HCT116 (cell line): ENCODE data around the gene MYRF. TPM values are rescaled to one million over a fixed set of nuclear protein-coding genes. Genes with fewer than 3 reads are reported as not detected.

ENCODE experiments used
- ATAC-seq: fragments of 200-7000 bp; cut with Tn5 transposase; 2 replicates; pipeline ENCODE4 v1.9.1; 2020; ENCODE audit warnings: mild to moderate bottlenecking, moderate library complexity
- BruUV-seq: library from RNA; stranded (reverse); fragments of 400-500 nt; replicated peaks from 2 replicates; lab custom pipeline; 2021; lab: Mats Ljungman, UMichigan
- CTCF ChIA-PET: fragments of 300-600 bp; sonication (Branson Sonifier 250); formaldehyde crosslinking; loops from one replicate; lab custom pipeline; 2021; ENCODE audit warnings: antibody characterized with exemption; lab: Charles Lee
- POLR2A ChIA-PET: fragments of 300-600, 350-600 bp; sonication (Branson Sonifier 250); formaldehyde crosslinking; loops from one replicate; lab custom pipeline; 2021; ENCODE audit warnings: antibody characterized with exemption; lab: Charles Lee
- RAD21 ChIA-PET, 2 experiments: fragments of 300-600 bp; sonication (Branson Sonifier 250); formaldehyde crosslinking; loops; one replicate each; lab custom pipeline; 2023; ENCODE audit warnings: low total read pairs in 2 of 2; ENCODE audit not compliant: uncharacterized antibody in 2 of 2, unreplicated experiment in 2 of 2, low non-redundant PET in 1 of 2; lab: Charles Lee
- DNase-seq: peaks from one replicate; pipeline ENCODE4 v3.0.0-alpha.2; 2010; ENCODE audit warnings: low read depth, low spot score
- H2AFZ ChIP-seq: fragments of 200-600 bp; shearing (Covaris generic), sonication (generic); 2 replicates; pipeline ENCODE4 v1.6.1; 2017; ENCODE audit warnings: low read depth, mixed run types, mixed read lengths, antibody characterized with exemption, low read length; ENCODE audit not compliant: poor library complexity, severe bottlenecking
- H3K27ac ChIP-seq: 2 replicates; pipeline ENCODE4 v1.5.1; 2012; ENCODE audit warnings: low read depth, low read length
- H3K27me3 ChIP-seq: fragments of 200-600 bp; sonication (generic); 2 replicates; pipeline ENCODE4 v1.6.1; 2016; ENCODE audit warnings: mixed run types, low read length, mixed read lengths; ENCODE audit not compliant: insufficient read depth
- H3K36me3 ChIP-seq, 2 experiments: fragments of 200-500 bp in 1 of 2; fragments of 200-600 bp in 1 of 2; sonication (Bioruptor generic) in 1 of 2; sonication (generic) in 1 of 2; 2 replicates each; pipeline versions ENCODE4 v1.5.1 to v1.6.1; 2014 to 2016; ENCODE audit warnings: low read length in 2 of 2, inconsistent platforms in 1 of 2, mixed read lengths in 1 of 2, mixed run types in 1 of 2; ENCODE audit not compliant: insufficient read depth in 2 of 2, control insufficient read depth in 1 of 2
- H3K4me1 ChIP-seq, 2 experiments: fragments of 200-600 bp in 1 of 2; sonication (generic) in 1 of 2; 2 replicates each; pipeline versions ENCODE4 v1.5.1 to v1.6.1; 2012 to 2017; ENCODE audit warnings: low read length in 2 of 2, inconsistent platforms in 1 of 2, mild to moderate bottlenecking in 1 of 2, mixed read lengths in 1 of 2, mixed run types in 1 of 2, moderate library complexity in 1 of 2; ENCODE audit not compliant: insufficient read depth in 2 of 2, control insufficient read depth in 1 of 2
- H3K4me2 ChIP-seq: fragments of 200-600 bp; sonication (generic); 2 replicates; pipeline ENCODE4 v1.6.1; 2017; ENCODE audit warnings: mixed run types, low read length, mixed read lengths
- H3K4me3 ChIP-seq, 2 experiments: fragments of 200-600 bp in 1 of 2; sonication (generic) in 1 of 2; replicated peaks in 1 of 2; 2 replicates each; pipeline ENCODE4 v1.5.1; 2011 to 2016; ENCODE audit warnings: low read length in 2 of 2, control low read depth in 1 of 2, low read depth in 1 of 2, mild to moderate bottlenecking in 1 of 2, mixed read lengths in 1 of 2, mixed run types in 1 of 2
- H3K79me2 ChIP-seq: fragments of 200-600 bp; sonication (generic); 2 replicates; pipeline ENCODE4 v1.6.1; 2017; ENCODE audit warnings: mild to moderate bottlenecking, mixed run types, low read length, moderate library complexity, mixed read lengths; ENCODE audit not compliant: insufficient read depth
- H3K9ac ChIP-seq: fragments of 200-600 bp; sonication (generic); 2 replicates; pipeline ENCODE4 v1.6.1; 2016; ENCODE audit warnings: low read length, mixed read lengths
- H3K9me2 ChIP-seq: fragments of 200-600 bp; sonication (generic), shearing (Covaris generic); 2 replicates; pipeline ENCODE4 v1.6.1; 2017; ENCODE audit warnings: mixed run types, mild to moderate bottlenecking, moderate library complexity; ENCODE audit not compliant: insufficient read depth
- H3K9me3 ChIP-seq, 2 experiments: fragments of 200-500 bp in 1 of 2; fragments of 200-600 bp in 1 of 2; sonication (Bioruptor generic) in 1 of 2; sonication (generic) in 1 of 2; 2 replicates each; pipeline ENCODE4 v1.6.1; 2014 to 2017; ENCODE audit warnings: low read length in 2 of 2, mixed read lengths in 2 of 2, inconsistent platforms in 1 of 2, low read depth in 1 of 2, mild to moderate bottlenecking in 1 of 2, mixed run types in 1 of 2, moderate library complexity in 1 of 2; ENCODE audit not compliant: control insufficient read depth in 1 of 2, insufficient read depth in 1 of 2
- H4K20me1 ChIP-seq: fragments of 200-600 bp; sonication (generic), shearing (Covaris generic); 2 replicates; pipeline ENCODE4 v1.6.1; 2017; ENCODE audit warnings: mixed run types, mild to moderate bottlenecking, moderate library complexity; ENCODE audit not compliant: insufficient read depth
- CBX3 ChIP-seq: IDR thresholded peaks from 2 replicates; pipeline ENCODE4 v1.6.1; 2012; ENCODE audit warnings: low read depth
- CEBPB ChIP-seq: IDR thresholded peaks from 2 replicates; pipeline ENCODE4 v1.6.1; 2012; ENCODE audit warnings: low read depth
- EZH2phosphoT487 ChIP-seq: fragments of 200-600 bp; IDR thresholded peaks from 2 replicates; pipeline ENCODE4 v1.6.1; 2018; ENCODE audit warnings: antibody characterized with exemption, borderline replicate concordance
- POLR2A ChIP-seq: IDR thresholded peaks from 2 replicates; pipeline ENCODE4 v1.7.0; 2011; ENCODE audit warnings: borderline replicate concordance; ENCODE audit not compliant: insufficient read depth, insufficient read length; ENCODE audit errors: extremely low read depth
- POLR2AphosphoS5 ChIP-seq: IDR thresholded peaks from 2 replicates; pipeline ENCODE4 v1.6.1; 2011; ENCODE audit warnings: mild to moderate bottlenecking, low read depth, low read length, moderate library complexity
- RAD21 ChIP-seq: IDR thresholded peaks from 2 replicates; pipeline ENCODE4 v1.6.1; 2012; ENCODE audit warnings: low read depth, mild to moderate bottlenecking
- SIN3A ChIP-seq: IDR thresholded peaks from 2 replicates; pipeline ENCODE4 v1.6.1; 2012; ENCODE audit warnings: low read depth
- SP1 ChIP-seq: IDR thresholded peaks from 2 replicates; pipeline ENCODE4 v1.6.1; 2012; ENCODE audit warnings: low read depth
- TCF7L2 ChIP-seq: IDR thresholded peaks from 2 replicates; pipeline ENCODE4 v1.7.0; 2011; ENCODE audit warnings: borderline replicate concordance, inconsistent platforms; ENCODE audit not compliant: insufficient read depth, insufficient read length; ENCODE audit errors: extremely low read depth
- ZFX ChIP-seq: fragments of 450-650 bp; IDR thresholded peaks from 2 replicates; pipeline ENCODE4 v1.6.1; 2017
- ZNF274 ChIP-seq: fragments of 200-500 bp; sonication (Bioruptor generic); IDR thresholded peaks from 2 replicates; pipeline ENCODE4 v1.6.1; 2014; ENCODE audit warnings: mild to moderate bottlenecking, low read depth, low read length, inconsistent platforms
- intact Hi-C: fragments of 100-400 bp; cut with micrococcal nuclease; formaldehyde crosslinking; loops from 2 replicates; pipeline ENCODE4 v1.10.0; 2022
- total RNA-seq: library from RNA; stranded (reverse); gene quantifications from one replicate; pipeline ENCODE4 v1.2.1, GENCODE V29; 2021; ENCODE audit not compliant: unreplicated experiment
- TF ChIP-seq, protein P1 (sequence below): IDR thresholded peaks from 2 replicates; pipeline ENCODE4 v1.6.1; 2012; ENCODE audit warnings: low read depth
- TF ChIP-seq, protein P2 (sequence below): IDR thresholded peaks from 2 replicates; pipeline ENCODE4 v1.6.1; 2012
- TF ChIP-seq, protein P3 (sequence below): IDR thresholded peaks from 2 replicates; pipeline ENCODE4 v1.6.1; 2011; ENCODE audit warnings: mild to moderate bottlenecking, low read length, moderate library complexity; ENCODE audit not compliant: insufficient replicate concordance; ENCODE audit errors: extremely low read depth

The MYRF gene
- total RNA-seq, 1 experiment from 2014 or later = 52.3 TPM

DNA sequence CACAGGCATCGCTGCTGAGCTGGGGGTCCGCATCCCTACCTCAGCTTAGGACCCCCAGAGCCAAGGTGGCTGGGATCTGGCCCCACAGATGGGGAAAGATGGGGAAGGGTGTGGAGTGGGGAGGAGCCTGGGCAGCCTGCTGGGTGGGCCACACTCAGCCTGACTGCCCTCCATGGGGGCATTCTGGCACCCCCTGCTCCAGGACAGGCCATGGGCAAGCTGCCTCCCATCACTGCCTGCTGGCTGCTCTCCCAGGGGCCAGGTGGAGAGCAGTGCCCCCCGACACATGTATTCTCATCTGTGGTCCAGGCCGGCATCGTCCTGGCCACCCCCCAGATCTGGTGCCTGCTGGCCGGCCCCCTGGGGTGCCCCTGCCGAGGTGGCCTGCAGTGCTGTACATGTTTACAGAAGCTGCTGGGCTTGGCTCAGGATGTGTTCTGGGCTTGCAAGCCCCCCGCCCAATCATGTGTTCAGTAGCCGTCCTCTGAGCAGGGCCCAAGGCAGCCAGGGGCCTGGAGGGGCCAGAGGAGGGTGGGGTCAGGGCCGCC lies 7.8 kb upstream of the MYRF start:
- H3K9me3 ChIP-seq = no peaks in the 10 kb centered on the region
- H3K27ac ChIP-seq = no peak overlapping the region
- no peaks in the 10 kb centered on the region for H3K36me3 ChIP-seq
- ATAC-seq = no peak
- CTCF ChIA-PET = interaction anchor here (1.7 to 2.8 kb wide), 2 partner anchors 11 to 15 kb away, joined by 5 to 13 read pairs; no protein-coding TSS in a partner anchor
- no peaks in the 10 kb centered on the region for H3K9me2 ChIP-seq
- H3K9ac ChIP-seq = no peak overlapping the region
- RAD21 ChIA-PET = no interaction called here
- POLR2A ChIA-PET = no interaction called here
- TF ChIP-seq RAD21 (no peak), POLR2AphosphoS5 (no peak), EZH2phosphoT487 (no peak), ZFX (no peak), TCF7L2 (no peak), ZNF274 (no peak), SIN3A (no peak), CEBPB (no peak), CBX3 (no peak), POLR2A (no peak), SP1 (no peak)
- TF ChIP-seq, protein P1, sequence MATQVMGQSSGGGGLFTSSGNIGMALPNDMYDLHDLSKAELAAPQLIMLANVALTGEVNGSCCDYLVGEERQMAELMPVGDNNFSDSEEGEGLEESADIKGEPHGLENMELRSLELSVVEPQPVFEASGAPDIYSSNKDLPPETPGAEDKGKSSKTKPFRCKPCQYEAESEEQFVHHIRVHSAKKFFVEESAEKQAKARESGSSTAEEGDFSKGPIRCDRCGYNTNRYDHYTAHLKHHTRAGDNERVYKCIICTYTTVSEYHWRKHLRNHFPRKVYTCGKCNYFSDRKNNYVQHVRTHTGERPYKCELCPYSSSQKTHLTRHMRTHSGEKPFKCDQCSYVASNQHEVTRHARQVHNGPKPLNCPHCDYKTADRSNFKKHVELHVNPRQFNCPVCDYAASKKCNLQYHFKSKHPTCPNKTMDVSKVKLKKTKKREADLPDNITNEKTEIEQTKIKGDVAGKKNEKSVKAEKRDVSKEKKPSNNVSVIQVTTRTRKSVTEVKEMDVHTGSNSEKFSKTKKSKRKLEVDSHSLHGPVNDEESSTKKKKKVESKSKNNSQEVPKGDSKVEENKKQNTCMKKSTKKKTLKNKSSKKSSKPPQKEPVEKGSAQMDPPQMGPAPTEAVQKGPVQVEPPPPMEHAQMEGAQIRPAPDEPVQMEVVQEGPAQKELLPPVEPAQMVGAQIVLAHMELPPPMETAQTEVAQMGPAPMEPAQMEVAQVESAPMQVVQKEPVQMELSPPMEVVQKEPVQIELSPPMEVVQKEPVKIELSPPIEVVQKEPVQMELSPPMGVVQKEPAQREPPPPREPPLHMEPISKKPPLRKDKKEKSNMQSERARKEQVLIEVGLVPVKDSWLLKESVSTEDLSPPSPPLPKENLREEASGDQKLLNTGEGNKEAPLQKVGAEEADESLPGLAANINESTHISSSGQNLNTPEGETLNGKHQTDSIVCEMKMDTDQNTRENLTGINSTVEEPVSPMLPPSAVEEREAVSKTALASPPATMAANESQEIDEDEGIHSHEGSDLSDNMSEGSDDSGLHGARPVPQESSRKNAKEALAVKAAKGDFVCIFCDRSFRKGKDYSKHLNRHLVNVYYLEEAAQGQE = no peak
- TF ChIP-seq, protein P2, sequence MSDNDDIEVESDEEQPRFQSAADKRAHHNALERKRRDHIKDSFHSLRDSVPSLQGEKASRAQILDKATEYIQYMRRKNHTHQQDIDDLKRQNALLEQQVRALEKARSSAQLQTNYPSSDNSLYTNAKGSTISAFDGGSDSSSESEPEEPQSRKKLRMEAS = no peak
- TF ChIP-seq, protein P3, sequence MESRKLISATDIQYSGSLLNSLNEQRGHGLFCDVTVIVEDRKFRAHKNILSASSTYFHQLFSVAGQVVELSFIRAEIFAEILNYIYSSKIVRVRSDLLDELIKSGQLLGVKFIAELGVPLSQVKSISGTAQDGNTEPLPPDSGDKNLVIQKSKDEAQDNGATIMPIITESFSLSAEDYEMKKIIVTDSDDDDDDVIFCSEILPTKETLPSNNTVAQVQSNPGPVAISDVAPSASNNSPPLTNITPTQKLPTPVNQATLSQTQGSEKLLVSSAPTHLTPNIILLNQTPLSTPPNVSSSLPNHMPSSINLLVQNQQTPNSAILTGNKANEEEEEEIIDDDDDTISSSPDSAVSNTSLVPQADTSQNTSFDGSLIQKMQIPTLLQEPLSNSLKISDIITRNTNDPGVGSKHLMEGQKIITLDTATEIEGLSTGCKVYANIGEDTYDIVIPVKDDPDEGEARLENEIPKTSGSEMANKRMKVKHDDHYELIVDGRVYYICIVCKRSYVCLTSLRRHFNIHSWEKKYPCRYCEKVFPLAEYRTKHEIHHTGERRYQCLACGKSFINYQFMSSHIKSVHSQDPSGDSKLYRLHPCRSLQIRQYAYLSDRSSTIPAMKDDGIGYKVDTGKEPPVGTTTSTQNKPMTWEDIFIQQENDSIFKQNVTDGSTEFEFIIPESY = no peak
- TF ChIP-seq, all 23 proteins: peak for 0
- no TSS peak for BruUV-seq
- intact Hi-C loops = no loop called here
- DNase-seq = no peak
- Histone ChIP-seq H4K20me1 (no peaks in the 10 kb centered on the region), H3K79me2 (no peaks in the 10 kb centered on the region), H3K4me2 (no peak overlapping the region), H3K27me3 (no peaks in the 10 kb centered on the region), H2AFZ (no peak overlapping the region), H3K4me3 (no peak overlapping the region), H3K4me1 (peaks cover 3 to 11% of the 10 kb centered on the region in 2 experiments; a peak in 2 of 4 replicates)
